Endothelial cell of umbilical vein (primary cell): ENCODE results near the gene SGK1. TPM values are rescaled to one million over a fixed set of nuclear protein-coding genes. Genes with fewer than 3 reads are reported as not detected.

Experiments
- BruUV-seq: library from RNA; stranded (reverse); fragments of 400-500 nt; replicated peaks from 2 replicates; lab custom pipeline; 2021; lab: Mats Ljungman, UMichigan
- CTCF ChIA-PET: fragments of 300-600, 350-600 bp; sonication (Branson Sonifier 250); formaldehyde crosslinking; loops from one replicate; lab custom pipeline; 2021; ENCODE audit warnings: antibody characterized with exemption, inconsistent platforms; lab: Charles Lee
- POLR2A ChIA-PET: fragments of 300-600, 350-600 bp; sonication (Branson Sonifier 250); formaldehyde crosslinking; loops from one replicate; lab custom pipeline; 2021; ENCODE audit warnings: antibody characterized with exemption, inconsistent platforms; lab: Charles Lee
- DNase-seq: peaks from one replicate; pipeline ENCODE4 v3.0.0-alpha.2; 2011; ENCODE audit warnings: low read depth, low spot score
- FAIRE-seq: peaks from 2 replicates; lab custom pipeline; 2011; peaks lifted over from hg19 to GRCh38; lab: Jason Lieb, UNC
- H2AFZ ChIP-seq: 2 replicates; pipeline ENCODE4 v1.6.0; 2012; ENCODE audit warnings: low read depth, low read length, control low read depth, inconsistent platforms
- H3K27ac ChIP-seq: 2 replicates; pipeline ENCODE4 v1.5.1; 2011; ENCODE audit warnings: low read depth, mild to moderate bottlenecking, control low read depth, low read length, moderate library complexity; ENCODE audit not compliant: insufficient read depth
- H3K27me3 ChIP-seq, 2 experiments: 2 replicates each; pipeline versions ENCODE4 v1.6.0 to v1.6.1; 2011; ENCODE audit warnings: low read length in 2 of 2, mixed read lengths in 1 of 2; ENCODE audit not compliant: control insufficient read depth in 2 of 2, insufficient read depth in 2 of 2
- H3K36me3 ChIP-seq, 2 experiments: 2 replicates in 1 of 2; 3 replicates in 1 of 2; pipeline ENCODE4 v1.5.1; 2011; ENCODE audit warnings: low read length in 2 of 2, mild to moderate bottlenecking in 1 of 2, moderate library complexity in 1 of 2; ENCODE audit not compliant: control insufficient read depth in 2 of 2, insufficient read depth in 2 of 2; ENCODE audit errors: extremely low read depth in 1 of 2
- H3K4me1 ChIP-seq: 3 replicates; pipeline ENCODE4 v1.5.1; 2011; ENCODE audit warnings: mild to moderate bottlenecking, low read length; ENCODE audit not compliant: control insufficient read depth, insufficient read depth; ENCODE audit errors: extremely low read depth
- H3K4me2 ChIP-seq: 2 replicates; pipeline ENCODE4 v1.6.1; 2011; ENCODE audit warnings: low read length, control low read depth, mixed read lengths; ENCODE audit not compliant: insufficient read depth
- H3K4me3 ChIP-seq, 3 experiments: fragments of 200-600 bp in 1 of 3; sonication (generic), shearing (Covaris generic) in 1 of 3; replicated peaks in 1 of 3; 2 replicates each; pipeline ENCODE4 v1.5.1; 2011 to 2016; ENCODE audit warnings: control low read depth in 3 of 3, low read length in 3 of 3, mild to moderate bottlenecking in 2 of 3, inconsistent platforms in 1 of 3, low read depth in 1 of 3, moderate library complexity in 1 of 3; ENCODE audit not compliant: insufficient read depth in 1 of 3
- H3K79me2 ChIP-seq: 2 replicates; pipeline ENCODE4 v1.6.0; 2012; ENCODE audit warnings: low read length, inconsistent platforms; ENCODE audit not compliant: control insufficient read depth, insufficient read depth
- H3K9ac ChIP-seq: replicated peaks from 2 replicates; pipeline ENCODE3; 2011; ENCODE audit warnings: low read length, control low read depth; ENCODE audit not compliant: insufficient read depth; ENCODE audit errors: extremely low read depth
- H3K9me1 ChIP-seq: replicated peaks from 3 replicates; pipeline ENCODE4 v1.6.0; 2011; ENCODE audit warnings: mild to moderate bottlenecking, low read length; ENCODE audit not compliant: control insufficient read depth, insufficient read depth; ENCODE audit errors: extremely low read depth
- H3K9me3 ChIP-seq: replicated peaks from 2 replicates; pipeline ENCODE4 v1.5.1; 2012; ENCODE audit warnings: low read length, inconsistent platforms; ENCODE audit not compliant: control insufficient read depth, insufficient read depth
- H4K20me1 ChIP-seq: replicated peaks from 2 replicates; pipeline ENCODE3; 2011; ENCODE audit warnings: mild to moderate bottlenecking, low read length; ENCODE audit not compliant: control insufficient read depth, insufficient read depth; ENCODE audit errors: extremely low read depth
- EZH2 ChIP-seq: IDR thresholded peaks from 2 replicates; pipeline ENCODE4 v1.6.1; 2012; ENCODE audit warnings: borderline replicate concordance, low read depth, mild to moderate bottlenecking, moderate library complexity, low read length, inconsistent platforms; ENCODE audit not compliant: severe bottlenecking
- FOS ChIP-seq: IDR thresholded peaks from 2 replicates; pipeline ENCODE4 v1.6.1; 2011; ENCODE audit warnings: mild to moderate bottlenecking, low read length, moderate library complexity, borderline replicate concordance; ENCODE audit not compliant: insufficient read depth
- GATA2 ChIP-seq: IDR thresholded peaks from 2 replicates; pipeline ENCODE4 v1.7.0; 2011; ENCODE audit warnings: low read depth, mild to moderate bottlenecking, moderate library complexity, mixed read lengths, low read length; ENCODE audit not compliant: insufficient read length, insufficient read depth
- JUN ChIP-seq: IDR thresholded peaks from 2 replicates; pipeline ENCODE4 v1.6.1; 2011; ENCODE audit warnings: borderline replicate concordance, low read depth; ENCODE audit not compliant: insufficient read length, insufficient read depth
- MYC ChIP-seq: IDR thresholded peaks from one replicate; pipeline ENCODE4 v1.6.1; 2011; ENCODE audit warnings: mild to moderate bottlenecking, low read depth, low read length
- POLR2A ChIP-seq: IDR thresholded peaks from 2 replicates; pipeline ENCODE4 v1.6.1; 2012; ENCODE audit warnings: low read depth, mild to moderate bottlenecking, control low read depth, low read length
- POLR2AphosphoS5 ChIP-seq: IDR thresholded peaks from 2 replicates; pipeline ENCODE4 v1.6.1; 2012; ENCODE audit warnings: low read depth, mild to moderate bottlenecking, control low read depth, low read length, moderate library complexity; ENCODE audit not compliant: insufficient read depth
- dilution Hi-C: fragments of 300-500 bp; cut with MboI; formaldehyde crosslinking; loops from one replicate; pipeline ENCODE4 v1.15.0; 2019; ENCODE audit warnings: low sequenced_read_pairs; ENCODE audit not compliant: extremely low pct_ligation_motif_present
- intact Hi-C: fragments of 100-400 bp; cut with micrococcal nuclease; formaldehyde crosslinking; loops from one replicate; pipeline ENCODE4 v1.10.0; 2022
- polyA plus RNA-seq, 4 experiments: library from polyadenylated mRNA; depleted of rRNA in 3 of 4; stranded (reverse) in 3 of 4; unstranded in 1 of 4; fragments of >200 nt; gene quantifications; 2 replicates each; pipeline versions ENCODE4 v1.2.1 to v1.2.3, GENCODE V29; 2011 to 2012; ENCODE audit warnings: missing spikeins in 1 of 4
- total RNA-seq: library from RNA; stranded (reverse); gene quantifications from 2 replicates; pipeline ENCODE4 v1.2.3, GENCODE V29; 2021
- TF ChIP-seq, protein P1 (sequence below): IDR thresholded peaks from 2 replicates; pipeline ENCODE4 v1.6.1; 2011; ENCODE audit not compliant: insufficient read depth, insufficient read length
- TF ChIP-seq, protein P2 (sequence below), 2 donors: IDR thresholded peaks; 1 replicate in 1 of 2; 2 replicates in 1 of 2; pipeline ENCODE4 v1.5.1; 2011; ENCODE audit warnings: low read length in 2 of 2, mild to moderate bottlenecking in 2 of 2, moderate library complexity in 2 of 2, control low read depth in 1 of 2, inconsistent platforms in 1 of 2, low read depth in 1 of 2; ENCODE audit not compliant: insufficient read depth in 1 of 2; ENCODE audit errors: extremely low read depth in 1 of 2

Gene SGK1
- total and polyA plus RNA-seq, 2 donors (not counting 3 experiments of a cell fraction or from before 2014, with no cell fraction given) = 121 to 128 TPM

DNA sequence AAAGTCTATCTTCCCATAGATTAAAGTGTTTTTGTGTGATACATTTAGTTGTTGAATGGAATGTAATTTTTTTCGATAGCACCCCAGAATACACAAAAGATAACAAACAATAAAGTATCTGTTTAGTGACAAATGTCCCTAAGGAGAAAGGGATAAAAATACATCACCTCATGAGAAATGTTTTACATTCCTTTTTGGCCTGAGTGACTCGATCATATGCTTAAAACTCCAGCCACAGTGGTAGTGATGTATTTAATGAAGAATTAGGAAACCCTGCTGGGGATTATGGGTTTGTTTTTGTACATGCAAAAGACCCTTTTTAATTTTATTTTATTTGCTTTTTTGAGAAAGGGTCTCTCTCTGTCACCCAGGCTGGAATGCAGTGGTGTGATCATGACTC, 4.3 kb upstream of the SGK1 start:
- Histone ChIP-seq H3K4me2 (no peak overlapping the region), H3K27ac (no peak overlapping the region), H2AFZ (no peak overlapping the region), H3K9me3 (no peaks in the 10 kb centered on the region), H3K4me3 (no peak overlapping the region), H3K4me1 (peaks cover 6% of the 10 kb centered on the region), H3K9me1 (no peaks in the 10 kb centered on the region), H3K9ac (no peak overlapping the region), H3K27me3 (no peaks in the 10 kb centered on the region), H3K79me2 (no peaks in the 10 kb centered on the region), H4K20me1 (no peaks in the 10 kb centered on the region), H3K36me3 (no peaks in the 10 kb centered on the region)
- ChIA-PET POLR2A (no interaction called here), CTCF (no interaction called here)
- dilution Hi-C loops = no loop called here
- no peak for TF ChIP-seq FOS
- no peak for TF ChIP-seq GATA2
- TF ChIP-seq POLR2A = no peak
- TF ChIP-seq POLR2AphosphoS5 = no peak
- TF ChIP-seq JUN = no peak
- TF ChIP-seq, protein P1, sequence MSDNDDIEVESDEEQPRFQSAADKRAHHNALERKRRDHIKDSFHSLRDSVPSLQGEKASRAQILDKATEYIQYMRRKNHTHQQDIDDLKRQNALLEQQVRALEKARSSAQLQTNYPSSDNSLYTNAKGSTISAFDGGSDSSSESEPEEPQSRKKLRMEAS = no peak
- no peak for TF ChIP-seq EZH2
- TF ChIP-seq MYC = no peak
- TF ChIP-seq, protein P2, sequence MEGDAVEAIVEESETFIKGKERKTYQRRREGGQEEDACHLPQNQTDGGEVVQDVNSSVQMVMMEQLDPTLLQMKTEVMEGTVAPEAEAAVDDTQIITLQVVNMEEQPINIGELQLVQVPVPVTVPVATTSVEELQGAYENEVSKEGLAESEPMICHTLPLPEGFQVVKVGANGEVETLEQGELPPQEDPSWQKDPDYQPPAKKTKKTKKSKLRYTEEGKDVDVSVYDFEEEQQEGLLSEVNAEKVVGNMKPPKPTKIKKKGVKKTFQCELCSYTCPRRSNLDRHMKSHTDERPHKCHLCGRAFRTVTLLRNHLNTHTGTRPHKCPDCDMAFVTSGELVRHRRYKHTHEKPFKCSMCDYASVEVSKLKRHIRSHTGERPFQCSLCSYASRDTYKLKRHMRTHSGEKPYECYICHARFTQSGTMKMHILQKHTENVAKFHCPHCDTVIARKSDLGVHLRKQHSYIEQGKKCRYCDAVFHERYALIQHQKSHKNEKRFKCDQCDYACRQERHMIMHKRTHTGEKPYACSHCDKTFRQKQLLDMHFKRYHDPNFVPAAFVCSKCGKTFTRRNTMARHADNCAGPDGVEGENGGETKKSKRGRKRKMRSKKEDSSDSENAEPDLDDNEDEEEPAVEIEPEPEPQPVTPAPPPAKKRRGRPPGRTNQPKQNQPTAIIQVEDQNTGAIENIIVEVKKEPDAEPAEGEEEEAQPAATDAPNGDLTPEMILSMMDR (IDR thresholded peaks at IDR 0.05; ENCODE audit: extremely low read depth in 1 of 2, insufficient read depth in 1 of 2, low read depth in 1 of 2, low read length in 2 of 2) = no peak
- FAIRE-seq (no peak), DNase-seq (no peak)
- intact Hi-C loops = no loop called here
- BruUV-seq = no TSS peak
